DOHH2 (cell line): ENCODE measurements around the gene SSBP3.

ENCODE experiments used
- CTCF ChIP-seq: fragments of 200-600 bp; sonication (generic); IDR thresholded peaks from one replicate; pipeline ENCODE4 v1.5.1; 2014; ENCODE audit warnings: antibody characterized with exemption, mild to moderate bottlenecking, low read depth, low read length; ENCODE audit not compliant: poor library complexity, severe bottlenecking
- EZH2phosphoT487 ChIP-seq: fragments of 200-600 bp; sonication (generic); IDR thresholded peaks from 2 replicates; pipeline ENCODE4 v1.6.1; 2017; ENCODE audit warnings: borderline replicate concordance, mild to moderate bottlenecking, antibody characterized with exemption, low read length, moderate library complexity, mixed read lengths

DNA sequence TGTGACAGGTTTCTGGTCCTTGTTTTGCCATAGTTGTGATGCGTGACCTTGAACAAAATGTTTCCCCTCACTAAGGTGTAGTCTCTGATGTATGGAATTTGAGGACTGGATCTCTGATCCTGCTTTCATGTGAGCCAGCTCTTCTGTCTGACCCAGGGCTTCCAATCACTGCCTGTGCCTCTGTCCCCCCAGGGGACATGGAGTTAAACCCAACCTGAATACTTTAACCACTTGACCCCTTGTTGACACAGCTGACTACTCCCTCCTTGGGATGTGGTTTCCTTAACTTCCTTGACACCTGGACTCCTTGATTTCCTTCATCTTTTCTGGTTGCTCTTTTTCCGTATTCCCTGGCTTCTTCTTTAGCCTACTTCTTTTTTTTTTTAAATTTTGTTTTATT, 36.0 kb upstream of the SSBP3 start:
- TF ChIP-seq CTCF: no peak
- TF ChIP-seq EZH2phosphoT487: no peak
